K562 (cell line): ENCODE data around the gene ARHGAP32.

ENCODE experiments used
- CBFB ChIP-seq: sonication (generic); formaldehyde crosslinking; IDR thresholded peaks from 2 replicates; pipeline ENCODE4 v1.4.0; 2020; ENCODE audit warnings: mild to moderate bottlenecking, missing genetic modification reagents
- CHD1 ChIP-seq: fragments of 200-600 bp; sonication (generic); IDR thresholded peaks from one replicate; pipeline ENCODE4 v1.6.1; 2012; ENCODE audit warnings: mild to moderate bottlenecking, moderate library complexity, low read length, inconsistent platforms
- DMBX1 ChIP-seq: fragments of 250-450 bp; sonication (Bioruptor Pico); IDR thresholded peaks from 2 replicates; pipeline ENCODE4 v1.8.0; 2022; ENCODE audit warnings: inconsistent platforms, mild to moderate bottlenecking, moderate library complexity, borderline replicate concordance
- EZH2 ChIP-seq: IDR thresholded peaks from 2 replicates; pipeline ENCODE4 v1.6.1; 2012; ENCODE audit warnings: low read depth, mild to moderate bottlenecking, inconsistent platforms, low read length, borderline replicate concordance
- KAT2B ChIP-seq: IDR thresholded peaks from one replicate; pipeline ENCODE4 v1.6.1; 2012; ENCODE audit warnings: low read depth, mild to moderate bottlenecking, control low read depth, inconsistent platforms, low read length, moderate library complexity
- MEF2A ChIP-seq: IDR thresholded peaks from 2 replicates; pipeline ENCODE4 v1.6.1; 2011; ENCODE audit warnings: low read depth, mild to moderate bottlenecking, low read length, moderate library complexity; ENCODE audit not compliant: control insufficient read depth
- PCBP1 ChIP-seq: fragments of 200-400 bp; formaldehyde crosslinking; IDR thresholded peaks from 2 replicates; pipeline ENCODE4 v1.6.1; 2018; ENCODE audit warnings: mild to moderate bottlenecking, low read depth, low read length; ENCODE audit not compliant: poor library complexity, severe bottlenecking
- ZZZ3 ChIP-seq: fragments of 450-650 bp; IDR thresholded peaks from 2 replicates; pipeline ENCODE4 v1.6.1; 2016; ENCODE audit warnings: antibody characterized with exemption, mild to moderate bottlenecking, moderate library complexity
- TF ChIP-seq, protein P1 (sequence below), 3 experiments: IDR thresholded peaks in 2 of 3; conservative IDR thresholded peaks in 1 of 3; 2 replicates each; pipeline ENCODE4 v1.5.1; 2011 to 2012; ENCODE audit warnings: low read length in 3 of 3, mild to moderate bottlenecking in 3 of 3, control low read depth in 2 of 3, improper control_type of control experiment in 1 of 3, inconsistent platforms in 1 of 3, low read depth in 1 of 3, mixed read lengths in 1 of 3, moderate library complexity in 1 of 3; ENCODE audit not compliant: insufficient read depth in 2 of 3
- TF ChIP-seq, protein P2 (sequence below): sonication (generic); formaldehyde crosslinking; IDR thresholded peaks from 2 replicates; pipeline ENCODE4 v1.8.0; 2022; ENCODE audit warnings: mild to moderate bottlenecking, missing genetic modification reagents
- TF ChIP-seq, protein P3 (sequence below): fragments of 150-350 bp; conservative IDR thresholded peaks from 2 replicates; pipeline ENCODE4 v1.6.1; 2014; ENCODE audit warnings: low read length
- TF ChIP-seq, protein P4 (sequence below): sonication (generic); formaldehyde crosslinking; IDR thresholded peaks from 2 replicates; pipeline ENCODE4 v1.8.1; 2022; ENCODE audit warnings: missing genetic modification reagents

DNA sequence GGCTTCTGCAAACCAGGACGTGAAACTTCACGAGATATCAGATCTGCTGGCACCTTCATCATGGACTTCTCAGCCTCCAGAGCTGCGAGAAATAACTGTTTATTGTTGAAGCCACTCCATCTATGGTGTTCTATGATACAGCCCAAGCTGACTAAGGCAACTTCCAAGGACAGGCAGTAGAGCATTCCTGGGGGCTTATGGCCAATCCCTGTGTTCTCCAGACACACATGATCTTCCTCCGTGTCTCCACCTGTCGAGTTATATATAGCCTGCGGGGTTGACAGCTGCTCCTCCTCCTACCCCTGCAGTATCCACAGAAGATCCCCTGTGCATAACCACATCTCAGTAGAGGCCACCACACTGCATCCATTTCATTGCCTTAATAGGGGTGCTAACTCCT lies 260.5 kb downstream of the ARHGAP32 start:
- TF ChIP-seq, protein P1, sequence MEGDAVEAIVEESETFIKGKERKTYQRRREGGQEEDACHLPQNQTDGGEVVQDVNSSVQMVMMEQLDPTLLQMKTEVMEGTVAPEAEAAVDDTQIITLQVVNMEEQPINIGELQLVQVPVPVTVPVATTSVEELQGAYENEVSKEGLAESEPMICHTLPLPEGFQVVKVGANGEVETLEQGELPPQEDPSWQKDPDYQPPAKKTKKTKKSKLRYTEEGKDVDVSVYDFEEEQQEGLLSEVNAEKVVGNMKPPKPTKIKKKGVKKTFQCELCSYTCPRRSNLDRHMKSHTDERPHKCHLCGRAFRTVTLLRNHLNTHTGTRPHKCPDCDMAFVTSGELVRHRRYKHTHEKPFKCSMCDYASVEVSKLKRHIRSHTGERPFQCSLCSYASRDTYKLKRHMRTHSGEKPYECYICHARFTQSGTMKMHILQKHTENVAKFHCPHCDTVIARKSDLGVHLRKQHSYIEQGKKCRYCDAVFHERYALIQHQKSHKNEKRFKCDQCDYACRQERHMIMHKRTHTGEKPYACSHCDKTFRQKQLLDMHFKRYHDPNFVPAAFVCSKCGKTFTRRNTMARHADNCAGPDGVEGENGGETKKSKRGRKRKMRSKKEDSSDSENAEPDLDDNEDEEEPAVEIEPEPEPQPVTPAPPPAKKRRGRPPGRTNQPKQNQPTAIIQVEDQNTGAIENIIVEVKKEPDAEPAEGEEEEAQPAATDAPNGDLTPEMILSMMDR (IDR thresholded peaks at IDR 0.05 in 2 of 3, conservative IDR thresholded peaks at IDR 0.05 in 1 of 3; ENCODE audit: insufficient read depth in 2 of 3, low read depth in 1 of 3, low read length in 3 of 3) = no peak
- TF ChIP-seq KAT2B (no peak), DMBX1 (CRISPR knock-in tag) (no peak), MEF2A (no peak), CHD1 (no peak), PCBP1 (no peak), CBFB (CRISPR knock-in tag) (no peak), EZH2 (no peak), ZZZ3 (no peak)
- TF ChIP-seq, protein P2, sequence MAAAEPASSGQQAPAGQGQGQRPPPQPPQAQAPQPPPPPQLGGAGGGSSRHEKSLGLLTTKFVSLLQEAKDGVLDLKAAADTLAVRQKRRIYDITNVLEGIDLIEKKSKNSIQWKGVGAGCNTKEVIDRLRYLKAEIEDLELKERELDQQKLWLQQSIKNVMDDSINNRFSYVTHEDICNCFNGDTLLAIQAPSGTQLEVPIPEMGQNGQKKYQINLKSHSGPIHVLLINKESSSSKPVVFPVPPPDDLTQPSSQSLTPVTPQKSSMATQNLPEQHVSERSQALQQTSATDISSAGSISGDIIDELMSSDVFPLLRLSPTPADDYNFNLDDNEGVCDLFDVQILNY (CRISPR knock-in tag) = no peak
- TF ChIP-seq, protein P3, sequence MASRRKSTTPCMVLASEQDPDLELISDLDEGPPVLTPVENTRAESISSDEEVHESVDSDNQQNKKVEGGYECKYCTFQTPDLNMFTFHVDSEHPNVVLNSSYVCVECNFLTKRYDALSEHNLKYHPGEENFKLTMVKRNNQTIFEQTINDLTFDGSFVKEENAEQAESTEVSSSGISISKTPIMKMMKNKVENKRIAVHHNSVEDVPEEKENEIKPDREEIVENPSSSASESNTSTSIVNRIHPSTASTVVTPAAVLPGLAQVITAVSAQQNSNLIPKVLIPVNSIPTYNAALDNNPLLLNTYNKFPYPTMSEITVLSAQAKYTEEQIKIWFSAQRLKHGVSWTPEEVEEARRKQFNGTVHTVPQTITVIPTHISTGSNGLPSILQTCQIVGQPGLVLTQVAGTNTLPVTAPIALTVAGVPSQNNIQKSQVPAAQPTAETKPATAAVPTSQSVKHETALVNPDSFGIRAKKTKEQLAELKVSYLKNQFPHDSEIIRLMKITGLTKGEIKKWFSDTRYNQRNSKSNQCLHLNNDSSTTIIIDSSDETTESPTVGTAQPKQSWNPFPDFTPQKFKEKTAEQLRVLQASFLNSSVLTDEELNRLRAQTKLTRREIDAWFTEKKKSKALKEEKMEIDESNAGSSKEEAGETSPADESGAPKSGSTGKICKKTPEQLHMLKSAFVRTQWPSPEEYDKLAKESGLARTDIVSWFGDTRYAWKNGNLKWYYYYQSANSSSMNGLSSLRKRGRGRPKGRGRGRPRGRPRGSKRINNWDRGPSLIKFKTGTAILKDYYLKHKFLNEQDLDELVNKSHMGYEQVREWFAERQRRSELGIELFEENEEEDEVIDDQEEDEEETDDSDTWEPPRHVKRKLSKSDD = no peak
- TF ChIP-seq, protein P4, sequence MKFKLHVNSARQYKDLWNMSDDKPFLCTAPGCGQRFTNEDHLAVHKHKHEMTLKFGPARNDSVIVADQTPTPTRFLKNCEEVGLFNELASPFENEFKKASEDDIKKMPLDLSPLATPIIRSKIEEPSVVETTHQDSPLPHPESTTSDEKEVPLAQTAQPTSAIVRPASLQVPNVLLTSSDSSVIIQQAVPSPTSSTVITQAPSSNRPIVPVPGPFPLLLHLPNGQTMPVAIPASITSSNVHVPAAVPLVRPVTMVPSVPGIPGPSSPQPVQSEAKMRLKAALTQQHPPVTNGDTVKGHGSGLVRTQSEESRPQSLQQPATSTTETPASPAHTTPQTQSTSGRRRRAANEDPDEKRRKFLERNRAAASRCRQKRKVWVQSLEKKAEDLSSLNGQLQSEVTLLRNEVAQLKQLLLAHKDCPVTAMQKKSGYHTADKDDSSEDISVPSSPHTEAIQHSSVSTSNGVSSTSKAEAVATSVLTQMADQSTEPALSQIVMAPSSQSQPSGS (CRISPR knock-in tag) = no peak
